HG03025 (cell line): ENCODE measurements around the gene ATF5.

Experiments
- ATAC-seq: cut with Tn5 transposase; IDR thresholded peaks from one replicate; pipeline ENCODE4 v1.9.1; 2021; ENCODE audit warnings: mild to moderate bottlenecking, moderate library complexity; ENCODE audit not compliant: unreplicated experiment, low FRiP score

Gene ATF5

DNA sequence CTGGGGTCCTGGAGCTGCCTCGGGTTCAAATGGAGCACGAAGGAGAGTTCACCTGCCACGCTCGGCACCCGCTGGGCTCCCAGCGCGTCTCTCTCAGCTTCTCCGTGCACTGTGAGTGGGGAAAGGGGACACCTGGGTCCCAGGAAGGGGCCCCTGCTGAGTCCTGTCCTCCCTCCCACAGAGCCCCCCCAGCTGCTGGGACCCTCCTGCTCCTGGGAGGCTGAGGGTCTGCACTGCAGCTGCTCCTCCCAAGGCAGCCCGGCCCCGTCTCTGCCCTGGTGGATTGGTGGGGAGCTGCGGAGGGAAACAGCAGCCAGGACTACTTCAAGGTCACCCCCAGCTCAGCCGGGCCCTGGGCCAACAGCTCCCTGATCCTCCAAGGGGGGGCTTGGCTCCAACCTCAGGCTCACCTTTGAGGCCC, 43.0 kb downstream of the ATF5 start:
- no peak for ATAC-seq

DNA sequence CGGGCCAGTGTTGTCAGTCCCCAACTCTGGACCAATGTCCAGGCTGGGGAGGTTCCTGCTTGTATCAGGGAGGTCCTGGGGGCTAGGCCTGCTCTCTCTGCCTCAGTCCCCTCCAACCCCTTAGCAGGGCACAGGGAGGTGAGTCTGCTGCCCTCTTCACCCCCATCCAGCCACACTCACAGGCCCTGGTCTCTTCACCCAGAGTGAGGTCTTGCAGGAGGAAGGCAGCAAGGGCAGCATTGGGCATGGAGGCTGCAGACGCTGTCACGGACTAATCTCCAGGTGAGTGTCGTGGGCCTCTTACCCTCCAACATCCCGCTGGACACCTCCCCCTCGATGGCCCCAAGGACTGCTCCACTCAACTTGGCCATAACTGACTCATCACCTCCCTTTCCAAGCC, 43.8 kb downstream of the ATF5 start:
- no peak for ATAC-seq

DNA sequence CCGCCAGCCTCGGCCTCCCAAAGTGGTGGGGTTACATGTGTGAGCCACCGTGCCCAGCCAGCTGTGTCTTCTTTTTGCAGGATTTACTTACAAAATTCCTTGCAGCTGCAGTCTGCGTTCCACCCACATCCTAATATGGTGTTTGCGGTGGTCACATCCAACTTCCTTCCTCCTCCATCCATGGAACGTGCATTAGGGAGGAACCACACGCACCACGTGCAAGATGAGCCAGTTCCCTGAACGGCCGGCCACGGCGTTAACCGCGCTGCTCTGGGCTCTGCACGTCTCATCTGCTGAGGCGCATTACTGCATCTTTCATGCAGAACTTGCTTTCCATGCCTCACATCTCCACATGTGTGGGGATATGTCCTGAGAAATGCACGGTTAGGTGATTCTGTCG, 45.0 kb downstream of the ATF5 start:
- no peak for ATAC-seq

DNA sequence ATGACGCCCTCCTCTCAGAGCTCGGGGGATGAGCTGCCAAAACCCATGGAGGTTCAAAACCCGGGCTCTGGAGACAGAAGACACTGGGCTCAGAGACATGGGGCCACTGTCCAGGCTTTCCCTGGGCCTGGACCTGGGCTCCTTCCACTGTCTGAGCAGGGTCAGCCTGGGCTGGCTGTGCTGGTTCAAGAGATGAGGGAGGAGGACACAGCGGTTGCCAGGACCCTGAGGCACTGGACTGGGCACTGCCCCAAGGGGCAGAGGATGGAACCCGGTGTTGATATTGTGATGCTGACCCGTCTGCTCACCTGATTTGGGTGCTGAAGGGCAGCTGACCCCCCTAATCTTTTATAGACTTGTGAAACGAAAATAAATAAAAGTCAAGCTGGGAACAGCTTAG, 46.0 kb downstream of the ATF5 start:
- ATAC-seq = no peak

DNA sequence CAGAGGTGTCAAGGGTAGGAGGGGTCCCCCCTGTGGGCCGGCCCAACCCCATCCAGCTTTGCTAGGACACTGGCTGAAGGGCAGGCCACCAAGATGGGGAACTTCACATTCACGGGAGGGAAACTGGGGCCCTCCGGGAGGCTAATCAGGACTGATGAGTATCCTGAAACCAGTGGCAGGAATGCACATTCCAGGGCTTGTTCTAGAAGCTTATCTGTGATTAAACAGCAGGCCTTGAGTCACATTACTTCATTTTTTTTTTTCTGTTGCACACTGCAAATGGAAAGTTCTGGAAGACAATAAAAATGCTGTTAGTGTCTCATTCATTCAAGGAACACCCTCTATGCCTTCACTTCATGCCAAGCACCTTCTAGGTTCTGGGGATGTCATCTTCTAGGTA, 47.5 kb downstream of the ATF5 start:
- ATAC-seq = no peak

DNA sequence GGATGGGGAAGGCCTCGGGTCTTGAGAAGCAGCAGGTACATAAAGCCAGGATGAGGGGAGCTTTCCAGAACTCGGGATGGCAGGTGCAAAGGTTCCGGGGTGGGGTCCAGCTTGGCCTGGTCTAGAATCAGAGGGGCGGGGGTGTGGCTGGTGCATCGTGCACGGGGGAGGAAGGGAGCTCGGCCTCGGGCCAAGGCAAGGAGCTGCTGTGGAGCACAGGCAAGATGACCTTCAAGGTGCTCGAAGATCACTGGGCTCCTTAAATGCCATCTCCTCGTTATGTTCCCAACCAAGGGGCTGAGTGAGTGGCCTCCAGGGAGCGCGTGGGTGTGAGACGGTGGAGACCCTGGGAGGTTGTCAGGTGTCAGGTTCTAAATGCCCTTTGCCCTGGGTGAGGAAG, 48.1 kb downstream of the ATF5 start:
- no peak for ATAC-seq

DNA sequence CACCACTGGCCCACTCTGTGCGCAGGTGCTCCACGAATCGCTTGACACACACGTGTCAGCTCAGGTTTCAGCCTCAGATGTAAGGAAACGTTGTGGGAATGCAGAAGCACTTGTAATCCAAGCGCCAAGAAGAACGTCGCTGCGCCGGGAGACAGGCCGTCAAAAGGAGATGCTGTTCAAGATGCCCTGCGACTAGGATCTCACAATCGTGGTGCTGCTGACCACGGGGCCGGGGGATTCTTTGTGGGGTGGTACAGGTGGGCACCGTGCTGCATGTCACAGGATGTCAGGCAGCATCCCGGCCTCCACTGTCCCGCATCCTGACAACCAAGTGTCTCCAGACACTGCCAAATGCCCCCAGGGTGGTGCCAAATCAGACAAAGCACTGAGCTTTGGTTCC, 48.9 kb downstream of the ATF5 start:
- ATAC-seq = no peak

DNA sequence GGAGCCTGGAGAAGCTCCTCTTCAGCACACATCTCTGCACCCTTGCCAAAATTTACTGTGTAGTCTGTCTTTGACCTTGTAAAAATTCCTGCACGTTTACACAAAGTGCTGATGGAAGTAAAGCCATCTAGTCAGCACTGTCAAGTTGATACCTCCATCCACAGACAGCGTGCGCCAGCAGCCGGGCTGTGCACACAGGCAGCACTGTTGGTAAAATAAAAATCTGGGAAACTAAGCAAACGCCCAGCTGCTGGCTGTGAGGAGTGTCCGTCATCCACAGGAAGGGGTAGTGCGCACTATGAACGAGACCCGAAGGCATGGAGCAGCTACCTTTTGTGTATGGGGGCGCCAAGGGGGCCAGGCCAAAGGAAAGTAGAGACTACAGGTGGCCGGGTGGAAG, 49.3 kb downstream of the ATF5 start:
- no peak for ATAC-seq

DNA sequence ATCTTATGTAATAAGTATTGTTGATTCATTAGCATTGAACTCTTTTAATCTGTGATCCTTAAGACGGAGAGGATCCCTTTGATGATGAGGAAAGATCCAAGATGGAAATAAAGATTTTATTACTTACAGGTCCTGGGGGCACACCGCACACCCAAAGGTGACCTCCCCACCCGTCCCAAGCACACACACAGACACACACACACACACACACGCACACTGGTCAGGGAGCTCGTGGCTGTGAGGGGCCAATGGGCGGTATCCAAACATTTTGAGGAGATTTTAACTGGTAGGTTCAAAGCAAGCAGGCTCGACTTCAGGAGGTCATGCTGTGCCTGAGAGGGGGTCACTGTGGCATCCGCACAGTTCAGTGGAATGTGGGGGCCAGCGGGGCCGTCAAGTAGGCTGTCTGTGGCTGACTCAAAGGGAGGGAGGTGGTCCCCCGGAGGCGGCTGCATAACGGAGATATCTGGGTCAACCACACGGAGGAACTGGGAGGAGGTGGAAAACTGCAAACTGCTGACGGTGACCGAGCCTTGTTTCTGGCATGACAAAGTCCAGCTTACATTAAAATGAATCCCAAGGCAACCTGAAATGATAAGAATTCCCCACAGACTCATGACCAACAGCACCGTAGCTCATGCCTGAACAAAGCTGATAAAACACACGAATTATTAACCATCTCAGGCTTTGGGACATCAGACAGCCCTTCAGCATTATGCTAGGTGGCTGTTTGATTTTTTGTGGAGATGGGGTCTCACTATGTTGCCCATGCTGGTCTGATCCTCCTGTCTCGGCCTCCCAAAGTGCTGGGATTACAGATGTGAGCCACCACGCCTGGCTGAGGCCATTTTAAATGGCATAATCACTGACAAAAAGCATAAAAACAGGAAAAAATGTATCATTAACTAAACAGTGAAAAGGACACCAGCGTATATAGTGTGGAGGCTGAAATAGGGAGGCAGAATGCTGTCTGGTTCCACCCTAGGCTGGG, 52.9 kb downstream of the ATF5 start:
- ATAC-seq = no peak
